Activated CD4-positive, alpha-beta T cell treated with anti-CD3 and anti-CD28 coated beads for 36 hours (primary cell): Measurements from ENCODE around the gene NFIA. TPM values are rescaled to one million over a fixed set of nuclear protein-coding genes. Genes with fewer than 3 reads are reported as not detected.
A peak's percentile ranks its signal among the peaks of the same experiment; 100 is the strongest.

Experiments used
- ATAC-seq: fragments of 200-7000 bp; cut with Tn5 transposase; one replicate; pipeline ENCODE4 v1.10.0; 2021; ENCODE audit warnings: mild to moderate bottlenecking, moderate library complexity
- CTCF ChIA-PET: fragments of 350-600 bp; sonication (Branson Sonifier 250); formaldehyde crosslinking; loops from one replicate; lab custom pipeline; 2021; ENCODE audit warnings: antibody characterized with exemption; lab: Charles Lee
- POLR2A ChIA-PET: fragments of 350-600 bp; sonication (Branson Sonifier 250); formaldehyde crosslinking; loops from one replicate; lab custom pipeline; 2021; ENCODE audit warnings: antibody characterized with exemption, inconsistent platforms; lab: Charles Lee
- DNase-seq: peaks from one replicate; pipeline ENCODE4 v3.0.0-alpha.2; 2020
- H3K27ac Mint-ChIP-seq: one replicate; pipeline ENCODE4 v1.8.0; 2021; ENCODE audit warnings: mixed read lengths
- H3K27me3 Mint-ChIP-seq: one replicate; pipeline ENCODE4 v1.8.0; 2021; ENCODE audit warnings: mixed read lengths
- H3K36me3 Mint-ChIP-seq: one replicate; pipeline ENCODE4 v1.8.0; 2021; ENCODE audit warnings: low read depth, mixed read lengths
- H3K4me1 Mint-ChIP-seq: one replicate; pipeline ENCODE4 v1.8.0; 2021; ENCODE audit warnings: mixed read lengths
- H3K4me3 Mint-ChIP-seq: one replicate; pipeline ENCODE4 v1.8.0; 2021; ENCODE audit warnings: mild to moderate bottlenecking, moderate library complexity, mixed read lengths
- H3K9me3 Mint-ChIP-seq: one replicate; pipeline ENCODE4 v1.8.0; 2021; ENCODE audit warnings: low read depth, mixed read lengths
- intact Hi-C, 2 experiments: fragments of 100-400 bp; cut with DNase I in 1 of 2; cut with micrococcal nuclease in 1 of 2; formaldehyde crosslinking; loops; one replicate each; pipeline versions ENCODE4 v1.14.2 to v1.15.1; 2022 to 2024; cut with DNase I, micrococcal nuclease
- total RNA-seq, 2 experiments: library from RNA; stranded (reverse); gene quantifications; one replicate each; pipeline ENCODE4 v1.2.3, GENCODE V29; 2021

NFIA gene
- total RNA-seq, 2 experiments from 2014 or later: 3.0 to 3.2 TPM

DNA sequence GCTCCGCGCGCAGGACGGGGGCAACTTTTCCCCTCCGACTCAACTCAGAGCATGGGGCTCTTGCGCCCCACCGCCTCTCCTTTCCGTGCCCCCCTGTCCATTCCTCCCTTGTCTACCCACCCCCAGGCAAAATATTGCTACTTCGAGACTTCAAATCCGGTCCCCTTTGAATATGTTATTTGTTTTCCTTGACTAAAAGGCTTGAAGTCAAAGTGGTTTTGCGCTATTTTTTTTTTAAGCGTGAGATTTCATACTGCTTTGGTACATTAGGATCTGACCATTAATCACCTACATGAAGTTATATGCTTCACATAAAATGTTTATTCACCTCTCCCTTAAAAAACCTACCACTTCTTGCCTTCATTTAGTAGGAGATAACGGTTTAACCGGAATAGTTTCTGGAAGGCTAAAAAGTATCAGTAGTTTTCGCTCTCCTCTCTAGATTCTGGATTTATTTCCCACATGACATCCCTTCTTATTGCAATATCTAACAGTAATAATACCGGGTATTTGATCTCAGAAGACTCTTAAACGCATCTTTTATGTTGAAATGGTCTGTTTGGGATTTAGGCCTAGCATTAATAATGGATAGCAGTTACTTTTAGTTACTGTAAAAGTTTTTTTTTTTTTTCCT lies 1.6 kb downstream of the NFIA start:
- DNase-seq: no peak
- peak overlapping the region; percentile 82 for H3K4me3 Mint-ChIP-seq
- ChIA-PET CTCF (no interaction called here), POLR2A (no interaction called here)
- H3K36me3 Mint-ChIP-seq: peaks cover 2% of the 10 kb centered on the region
- H3K27ac Mint-ChIP-seq: peak overlapping the region; percentile 73
- ATAC-seq: no peak
- intact Hi-C loops: loop anchor here in 1 of 2 experiments (1.0 to 10.0 kb wide), 7 partner anchors 34 to 1701 kb away; partner anchors contain the start of genes ATG4C, TM2D1 and USP1
- H3K4me1 Mint-ChIP-seq: peaks cover 36% of the 10 kb centered on the region
- H3K9me3 Mint-ChIP-seq: no peaks in the 10 kb centered on the region
- peaks cover 15% of the 10 kb centered on the region for H3K27me3 Mint-ChIP-seq

DNA sequence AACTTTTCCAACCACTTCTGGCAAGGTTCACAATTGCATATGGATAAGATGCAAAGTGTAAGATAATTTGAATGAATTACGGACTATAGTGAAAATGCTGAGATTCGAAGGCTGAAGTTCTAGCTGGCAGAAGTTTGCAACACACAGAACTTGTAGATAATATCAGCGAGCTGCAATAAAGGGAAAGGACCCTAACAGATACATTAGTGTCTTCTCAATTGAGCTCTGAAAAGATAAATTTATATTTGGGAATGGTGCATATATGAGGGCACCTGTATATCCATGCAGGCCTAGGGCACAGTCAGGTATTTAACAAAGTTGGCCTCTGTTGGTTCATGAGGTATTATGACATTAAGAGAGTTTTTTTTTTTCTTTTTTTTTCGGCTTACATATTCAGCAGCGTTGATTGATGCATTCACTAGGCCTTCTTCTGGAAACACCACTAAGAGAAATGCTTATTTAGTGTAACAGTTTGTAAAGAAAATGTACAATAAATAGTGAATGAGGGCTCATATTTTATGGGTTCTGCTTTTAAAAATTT lies 2.2 kb downstream of the NFIA start:
- peaks cover 15% of the 10 kb centered on the region for H3K27me3 Mint-ChIP-seq
- peaks cover 2% of the 10 kb centered on the region for H3K36me3 Mint-ChIP-seq
- no peak overlapping the region for H3K27ac Mint-ChIP-seq
- DNase-seq (no peak), ATAC-seq (no peak)
- H3K4me3 Mint-ChIP-seq: peak overlapping the region; percentile 82
- intact Hi-C loops: loop anchor here in 1 of 2 experiments (5.0 to 10.0 kb wide), 4 partner anchors 233 to 1700 kb away; partner anchors contain the start of genes ATG4C and USP1
- no peaks in the 10 kb centered on the region for H3K9me3 Mint-ChIP-seq
- H3K4me1 Mint-ChIP-seq: peaks cover 30% of the 10 kb centered on the region
- ChIA-PET POLR2A (no interaction called here), CTCF (no interaction called here)

DNA sequence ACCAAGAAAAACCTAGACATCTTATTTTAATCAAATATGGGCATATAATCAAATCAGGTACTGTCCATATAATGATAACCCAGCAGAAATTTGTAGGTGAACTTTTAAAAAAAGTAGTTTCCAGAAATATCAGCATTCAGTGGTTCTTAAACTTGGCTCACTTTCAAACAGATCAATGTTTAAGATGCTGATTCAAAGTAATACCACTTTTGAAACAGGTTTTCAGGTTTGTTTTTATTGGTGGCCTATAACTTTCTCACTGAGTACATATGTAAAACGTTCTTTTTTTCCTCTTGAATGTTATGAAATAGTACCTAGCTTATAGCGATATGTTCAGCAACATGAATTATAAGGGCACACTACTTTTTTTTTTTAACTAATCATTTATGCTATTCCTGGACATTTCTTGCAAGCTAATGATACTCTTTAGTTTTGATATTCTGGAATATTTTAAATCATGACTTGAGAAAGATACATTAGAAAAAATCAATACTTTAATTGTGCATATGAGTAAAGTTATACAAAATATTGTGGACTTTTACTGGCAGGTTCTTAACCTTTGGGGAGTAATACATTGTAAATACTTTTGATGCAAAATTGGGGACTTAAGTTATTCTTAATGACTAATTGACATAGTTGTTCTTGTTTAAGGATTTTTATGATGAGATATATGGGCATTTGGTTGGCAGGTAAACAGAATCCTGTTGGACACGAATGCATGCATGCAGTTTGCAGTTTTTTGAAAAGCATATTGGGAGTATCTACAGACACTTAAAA lies 3.0 kb downstream of the NFIA start:
- CTCF ChIA-PET: interaction anchor here (0.9 to 1.5 kb wide), 4 partner anchors 15 to 73 kb away, joined by 3 to 7 read pairs (median 5); no protein-coding TSS in a partner anchor
- no peak overlapping the region for H3K27ac Mint-ChIP-seq
- DNase-seq (no peak), ATAC-seq (no peak)
- H3K27me3 Mint-ChIP-seq: peaks cover 9% of the 10 kb centered on the region
- POLR2A ChIA-PET: no interaction called here
- no peaks in the 10 kb centered on the region for H3K9me3 Mint-ChIP-seq
- intact Hi-C loops: loop anchor here in 1 of 2 experiments (10.0 kb wide), 1 partner anchor 1699 kb away; the partner anchor contains the start of gene ATG4C
- H3K4me3 Mint-ChIP-seq: no peak overlapping the region
- H3K36me3 Mint-ChIP-seq: peaks cover 2% of the 10 kb centered on the region
- peaks cover 22% of the 10 kb centered on the region for H3K4me1 Mint-ChIP-seq

DNA sequence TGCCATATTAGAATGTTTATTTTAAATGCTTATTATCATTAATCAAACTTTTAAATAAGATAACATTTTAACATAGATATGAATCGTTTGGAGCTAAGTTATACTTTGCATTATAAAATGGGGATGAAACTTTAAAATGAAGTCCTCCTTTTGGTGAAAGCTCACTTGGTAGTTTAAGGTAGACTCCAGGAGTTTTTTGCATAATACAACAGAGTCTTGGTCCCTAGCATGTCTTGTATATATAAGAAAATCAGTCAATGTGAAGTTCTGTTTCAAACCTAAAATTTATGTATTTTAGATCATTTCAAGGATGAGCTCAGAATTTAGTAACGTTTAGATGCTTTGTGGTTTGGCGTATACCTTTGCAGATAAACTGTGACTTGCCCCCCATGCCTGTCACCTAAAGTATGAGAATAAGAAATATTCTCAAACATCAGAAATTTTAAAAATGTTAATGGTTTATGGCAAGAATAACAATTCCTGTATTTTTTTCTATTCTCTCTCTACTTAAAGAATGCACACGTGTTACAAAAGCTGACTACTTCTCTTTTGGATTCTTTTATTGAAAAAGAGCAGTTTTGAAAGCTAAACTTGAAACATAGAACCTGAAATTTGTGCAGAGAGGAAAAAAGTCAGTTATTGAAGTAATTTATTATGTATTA lies 3.8 kb downstream of the NFIA start:
- H3K9me3 Mint-ChIP-seq: no peaks in the 10 kb centered on the region
- ChIA-PET CTCF (interaction anchor here (0.6 to 1.5 kb wide), 6 partner anchors 14 to 73 kb away, joined by 3 to 7 read pairs (median 3); no protein-coding TSS in a partner anchor), POLR2A (interaction anchor here (0.7 kb wide), 1 partner anchor 233 kb away, joined by 4 read pairs; no protein-coding TSS in a partner anchor)
- no peak overlapping the region for H3K4me3 Mint-ChIP-seq
- peaks cover 8% of the 10 kb centered on the region for H3K27me3 Mint-ChIP-seq
- intact Hi-C loops: loop anchor here in 1 of 2 experiments (10.0 kb wide), 1 partner anchor 1699 kb away; the partner anchor contains the start of gene ATG4C
- peaks cover 16% of the 10 kb centered on the region for H3K4me1 Mint-ChIP-seq
- H3K36me3 Mint-ChIP-seq: peaks cover 2% of the 10 kb centered on the region
- no peak for DNase-seq
- ATAC-seq: no peak
- no peak overlapping the region for H3K27ac Mint-ChIP-seq

DNA sequence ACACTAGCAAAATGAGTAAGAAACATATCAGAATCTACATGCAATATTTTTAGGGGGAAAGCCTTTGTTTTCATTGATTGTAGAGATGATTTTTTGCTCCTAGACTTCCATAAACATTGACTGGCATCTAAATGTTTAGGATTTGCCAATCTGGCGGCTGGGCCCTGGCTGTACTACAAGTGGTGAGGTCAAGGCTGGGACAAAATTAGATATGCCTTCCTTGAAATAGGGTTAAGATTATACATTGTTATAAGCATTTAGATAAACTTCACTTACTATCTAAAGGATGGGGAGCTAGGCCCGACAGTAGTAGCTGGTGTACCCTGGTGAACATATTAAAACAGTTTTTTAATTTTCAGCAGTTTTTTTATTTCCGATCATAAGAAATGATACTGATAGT lies 5.2 kb downstream of the NFIA start:
- CTCF ChIA-PET: no interaction called here
- peaks cover 8% of the 10 kb centered on the region for H3K27me3 Mint-ChIP-seq

DNA sequence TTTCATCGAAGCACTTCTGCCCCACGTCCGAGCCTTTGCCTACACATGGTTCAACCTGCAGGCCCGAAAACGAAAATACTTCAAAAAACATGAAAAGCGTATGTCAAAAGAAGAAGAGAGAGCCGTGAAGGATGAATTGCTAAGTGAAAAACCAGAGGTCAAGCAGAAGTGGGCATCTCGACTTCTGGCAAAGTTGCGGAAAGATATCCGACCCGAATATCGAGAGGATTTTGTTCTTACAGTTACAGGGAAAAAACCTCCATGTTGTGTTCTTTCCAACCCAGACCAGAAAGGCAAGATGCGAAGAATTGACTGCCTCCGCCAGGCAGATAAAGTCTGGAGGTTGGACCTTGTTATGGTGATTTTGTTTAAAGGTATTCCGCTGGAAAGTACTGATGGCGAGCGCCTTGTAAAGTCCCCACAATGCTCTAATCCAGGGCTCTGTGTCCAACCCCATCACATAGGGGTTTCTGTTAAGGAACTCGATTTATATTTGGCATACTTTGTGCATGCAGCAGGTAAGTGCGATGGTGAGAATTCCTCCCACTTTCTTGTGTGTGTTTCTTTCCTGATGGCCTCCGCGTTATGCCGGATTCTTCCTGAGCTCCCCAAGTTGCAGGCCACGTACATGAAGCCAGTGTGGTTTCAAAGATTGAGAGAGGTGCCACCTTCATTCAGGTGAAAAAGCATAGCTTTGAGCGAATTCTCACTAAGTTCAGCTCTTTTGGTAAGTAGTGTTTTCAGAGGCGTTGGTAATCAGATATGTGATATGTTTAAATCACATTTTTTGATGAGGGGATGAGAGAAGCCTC lies 6.0 kb downstream of the NFIA start:
- POLR2A ChIA-PET: no interaction called here
- Mint-ChIP-seq H3K36me3 (peaks cover 2% of the 10 kb centered on the region), H3K27ac (no peak overlapping the region)

More for the DNA sequence above, 5.2 kb downstream of the NFIA start:
- H3K27ac Mint-ChIP-seq: no peak overlapping the region
- no peaks in the 10 kb centered on the region for H3K9me3 Mint-ChIP-seq
- peaks cover 10% of the 10 kb centered on the region for H3K4me1 Mint-ChIP-seq
- ATAC-seq (no peak), DNase-seq (no peak)
- H3K36me3 Mint-ChIP-seq: peaks cover 2% of the 10 kb centered on the region
- H3K4me3 Mint-ChIP-seq: no peak overlapping the region
- intact Hi-C loops: loop anchor here in 1 of 2 experiments (10.0 kb wide), 1 partner anchor 1697 kb away; the partner anchor contains the start of gene ATG4C
- POLR2A ChIA-PET: no interaction called here

DNA sequence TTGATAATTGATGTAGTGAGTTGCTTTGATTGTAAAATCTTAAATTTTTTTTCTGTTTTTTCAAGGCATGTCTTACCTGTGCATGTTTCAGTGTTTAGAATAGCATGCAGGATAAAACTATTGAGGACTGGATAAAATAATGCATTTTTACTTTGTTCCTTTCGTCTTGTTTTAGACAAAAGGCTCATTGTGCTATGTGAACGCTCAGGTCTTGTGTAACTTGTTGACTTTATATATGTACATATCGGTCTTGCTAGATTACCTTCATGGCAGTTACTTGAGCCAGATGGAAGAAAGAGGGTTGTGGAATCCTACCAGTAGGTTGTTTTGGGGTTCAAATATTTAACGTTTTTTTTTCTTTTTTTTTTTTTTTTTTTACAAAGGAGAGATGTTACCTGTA lies 7.0 kb downstream of the NFIA start:
- Mint-ChIP-seq H3K27ac (no peak overlapping the region), H3K4me1 (peaks cover 4% of the 10 kb centered on the region), H3K9me3 (no peaks in the 10 kb centered on the region), H3K36me3 (peaks cover 2% of the 10 kb centered on the region), H3K27me3 (peaks cover 1% of the 10 kb centered on the region), H3K4me3 (no peak overlapping the region)
- intact Hi-C loops: loop anchor here in 1 of 2 experiments (10.0 kb wide), 1 partner anchor 1695 kb away; the partner anchor contains the start of gene ATG4C
- POLR2A ChIA-PET: no interaction called here
- DNase-seq (no peak), ATAC-seq (no peak)
- CTCF ChIA-PET: interaction anchor here (1.1 to 1.7 kb wide), 2 partner anchors 9 to 39 kb away, joined by 3 to 4 read pairs; no protein-coding TSS in a partner anchor

More for the DNA sequence above, 6.0 kb downstream of the NFIA start:
- Mint-ChIP-seq H3K27me3 (peaks cover 8% of the 10 kb centered on the region), H3K4me1 (peaks cover 10% of the 10 kb centered on the region), H3K9me3 (no peaks in the 10 kb centered on the region), H3K4me3 (no peak overlapping the region)
- intact Hi-C loops: loop anchor here in 1 of 2 experiments (10.0 kb wide), 1 partner anchor 1696 kb away; the partner anchor contains the start of gene ATG4C
- CTCF ChIA-PET: interaction anchor here (1.0 to 1.7 kb wide), 2 partner anchors 11 to 38 kb away, joined by 4 read pairs; no protein-coding TSS in a partner anchor
- DNase-seq: no peak
- no peak for ATAC-seq

DNA sequence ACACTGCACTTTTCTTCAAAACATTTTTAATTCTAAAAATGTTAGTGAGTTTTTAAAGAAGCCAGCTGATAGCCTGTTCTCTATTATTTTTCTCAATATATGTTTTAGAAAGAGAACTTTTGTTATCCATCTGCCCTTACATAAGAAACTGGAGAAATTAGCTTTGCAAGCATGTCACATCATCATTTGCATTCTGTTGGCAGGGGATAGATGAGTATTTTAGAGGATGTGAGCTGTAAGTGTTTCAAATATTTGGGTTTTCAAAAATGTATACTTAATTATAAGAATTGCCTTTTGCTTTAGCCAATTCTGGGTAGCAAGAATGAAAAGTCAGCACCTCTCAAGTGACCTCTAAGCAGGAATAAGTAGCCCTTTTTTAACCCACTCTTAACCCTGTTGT lies 7.4 kb downstream of the NFIA start:
- H3K27ac Mint-ChIP-seq: no peak overlapping the region
- ChIA-PET CTCF (interaction anchor here (1.1 to 1.7 kb wide), 2 partner anchors 8 to 39 kb away, joined by 3 to 4 read pairs; no protein-coding TSS in a partner anchor), POLR2A (no interaction called here)
- intact Hi-C loops: loop anchor here in 1 of 2 experiments (10.0 kb wide), 1 partner anchor 1695 kb away; the partner anchor contains the start of gene ATG4C
- peaks cover 2% of the 10 kb centered on the region for H3K36me3 Mint-ChIP-seq
- DNase-seq: no peak
- peaks cover 4% of the 10 kb centered on the region for H3K4me1 Mint-ChIP-seq
- no peak overlapping the region for H3K4me3 Mint-ChIP-seq
- no peak for ATAC-seq
- H3K27me3 Mint-ChIP-seq: peaks cover under 1% of the 10 kb centered on the region
- H3K9me3 Mint-ChIP-seq: no peaks in the 10 kb centered on the region

DNA sequence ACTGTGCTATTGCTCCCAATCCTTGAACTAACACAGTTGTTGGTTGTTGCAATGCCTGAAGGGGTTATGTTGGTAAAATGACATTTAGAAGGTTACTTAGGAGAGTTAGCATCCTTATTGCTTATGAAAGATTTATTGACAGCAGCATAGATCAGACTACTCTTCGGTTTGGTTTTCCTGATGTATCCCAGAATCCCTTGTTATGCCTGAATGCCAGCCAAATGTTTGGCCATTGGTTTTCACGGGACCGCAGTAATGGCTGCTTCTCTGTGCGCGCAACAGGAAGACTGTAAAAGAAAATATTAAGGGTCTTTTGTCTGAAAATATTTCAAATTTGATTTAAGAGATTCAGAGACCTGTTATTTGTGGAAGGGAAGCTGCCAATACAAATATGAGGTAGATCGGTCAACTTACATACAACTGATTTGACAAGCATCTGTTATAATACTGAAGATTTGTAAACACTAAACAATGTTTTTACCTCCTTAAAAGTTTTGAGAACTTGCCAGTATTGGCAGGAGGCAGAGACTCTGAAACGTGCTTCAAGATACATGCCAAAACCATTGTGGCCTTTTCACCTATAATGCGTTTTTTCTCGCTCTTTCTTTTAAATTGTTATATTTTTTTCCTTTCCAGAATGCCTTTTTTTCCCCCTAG lies 8.3 kb downstream of the NFIA start:
- Mint-ChIP-seq H3K9me3 (no peaks in the 10 kb centered on the region), H3K36me3 (peaks cover 2% of the 10 kb centered on the region), H3K27me3 (peaks cover 5% of the 10 kb centered on the region), H3K27ac (no peak overlapping the region), H3K4me3 (no peak overlapping the region), H3K4me1 (peaks cover 4% of the 10 kb centered on the region)
- ChIA-PET POLR2A (no interaction called here), CTCF (no interaction called here)
- intact Hi-C loops: no loop called here
- ATAC-seq (no peak), DNase-seq (no peak)

DNA sequence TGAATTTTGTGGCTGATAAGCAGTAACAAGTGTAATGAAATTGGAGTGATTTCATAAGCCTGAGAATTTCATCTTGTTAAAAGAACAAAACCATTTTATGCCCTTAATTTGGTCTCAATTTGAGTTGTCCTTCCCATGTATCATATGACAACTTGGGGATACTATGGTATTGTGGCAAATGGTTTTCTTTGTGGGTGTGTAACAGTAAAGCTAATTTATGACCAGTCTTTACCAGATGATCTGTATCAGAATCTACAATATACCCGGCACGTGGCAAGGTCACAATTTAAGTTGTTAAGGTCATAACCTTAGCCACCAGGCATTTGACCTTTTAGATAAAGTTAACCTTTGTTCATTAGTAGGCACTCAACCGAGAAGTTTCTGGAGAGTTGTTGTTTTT lies 9.1 kb downstream of the NFIA start:
- no peak for ATAC-seq
- H3K9me3 Mint-ChIP-seq: no peaks in the 10 kb centered on the region
- ChIA-PET POLR2A (no interaction called here), CTCF (no interaction called here)
- DNase-seq: no peak
- intact Hi-C loops: no loop called here
- H3K4me3 Mint-ChIP-seq: no peak overlapping the region
- peaks cover 5% of the 10 kb centered on the region for H3K27me3 Mint-ChIP-seq
- H3K27ac Mint-ChIP-seq: no peak overlapping the region
- H3K36me3 Mint-ChIP-seq: peaks cover 2% of the 10 kb centered on the region
- peaks cover 4% of the 10 kb centered on the region for H3K4me1 Mint-ChIP-seq
